Neural cell (in vitro differentiated cells): ENCODE measurements around the gene SHB.

ENCODE experiments used
- EZH2 ChIP-seq: fragments of 200-600, 300-800 bp; shearing (Covaris generic), sonication (generic); IDR thresholded peaks from 2 replicates; pipeline ENCODE4 v1.6.1; 2014; ENCODE audit warnings: antibody characterized with exemption, low read length, borderline replicate concordance, mild to moderate bottlenecking; ENCODE audit not compliant: insufficient read depth, poor library complexity, severe bottlenecking
- RAD21 ChIP-seq: fragments of 450-650 bp; conservative IDR thresholded peaks from 2 replicates; pipeline ENCODE4 v1.6.1; 2014; ENCODE audit warnings: antibody characterized with exemption, mild to moderate bottlenecking, moderate library complexity
- SMC3 ChIP-seq: fragments of 450-650 bp; conservative IDR thresholded peaks from 2 replicates; pipeline ENCODE4 v1.6.1; 2014; ENCODE audit warnings: antibody characterized with exemption, mild to moderate bottlenecking, moderate library complexity; ENCODE audit not compliant: poor library complexity
- TAF1 ChIP-seq: IDR thresholded peaks from 2 replicates; pipeline ENCODE4 v1.6.1; 2012; ENCODE audit warnings: low read depth
- TF ChIP-seq, protein P1 (sequence below): fragments of 450-650 bp; IDR thresholded peaks from 2 replicates; pipeline ENCODE4 v1.5.1; 2014; ENCODE audit warnings: antibody characterized with exemption, mild to moderate bottlenecking, moderate library complexity; ENCODE audit not compliant: poor library complexity, severe bottlenecking

GRCh38 chr9:38107811-38108304, 38.8 kb upstream of the SHB start:
- TF ChIP-seq, protein P1, sequence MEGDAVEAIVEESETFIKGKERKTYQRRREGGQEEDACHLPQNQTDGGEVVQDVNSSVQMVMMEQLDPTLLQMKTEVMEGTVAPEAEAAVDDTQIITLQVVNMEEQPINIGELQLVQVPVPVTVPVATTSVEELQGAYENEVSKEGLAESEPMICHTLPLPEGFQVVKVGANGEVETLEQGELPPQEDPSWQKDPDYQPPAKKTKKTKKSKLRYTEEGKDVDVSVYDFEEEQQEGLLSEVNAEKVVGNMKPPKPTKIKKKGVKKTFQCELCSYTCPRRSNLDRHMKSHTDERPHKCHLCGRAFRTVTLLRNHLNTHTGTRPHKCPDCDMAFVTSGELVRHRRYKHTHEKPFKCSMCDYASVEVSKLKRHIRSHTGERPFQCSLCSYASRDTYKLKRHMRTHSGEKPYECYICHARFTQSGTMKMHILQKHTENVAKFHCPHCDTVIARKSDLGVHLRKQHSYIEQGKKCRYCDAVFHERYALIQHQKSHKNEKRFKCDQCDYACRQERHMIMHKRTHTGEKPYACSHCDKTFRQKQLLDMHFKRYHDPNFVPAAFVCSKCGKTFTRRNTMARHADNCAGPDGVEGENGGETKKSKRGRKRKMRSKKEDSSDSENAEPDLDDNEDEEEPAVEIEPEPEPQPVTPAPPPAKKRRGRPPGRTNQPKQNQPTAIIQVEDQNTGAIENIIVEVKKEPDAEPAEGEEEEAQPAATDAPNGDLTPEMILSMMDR = no peak
- TF ChIP-seq SMC3 (no peak), RAD21 (no peak), EZH2 (no peak), TAF1 (no peak)
